Tibial nerve (tissue), 4 donors: Measurements from ENCODE around the gene TMED10. TPM values are rescaled to one million over a fixed set of nuclear protein-coding genes. Genes with fewer than 3 reads are reported as not detected.

Source experiments
- DNase-seq, 2 donors: peaks; one replicate each; pipeline ENCODE4 v3.0.0-alpha.2; 2019; ENCODE audit warnings: low spot score in 2 of 2
- H3K27ac ChIP-seq, 4 donors: fragments of 200-600 bp; sonication (generic) in 3 of 4; one replicate each; pipeline ENCODE4 v1.5.1; 2017 to 2019; ENCODE audit warnings: mild to moderate bottlenecking in 1 of 4
- H3K27me3 ChIP-seq, 2 donors: fragments of 200-600 bp; sonication (generic) in 1 of 2; one replicate each; pipeline versions ENCODE4 v1.5.1 to v1.6.0; 2017 to 2019
- H3K36me3 ChIP-seq, 3 donors: fragments of 200-600 bp; sonication (generic); one replicate each; pipeline ENCODE4 v1.5.1; 2018 to 2019
- H3K4me1 ChIP-seq, 4 donors: fragments of 200-600 bp; sonication (generic) in 3 of 4; one replicate each; pipeline ENCODE4 v1.5.1; 2017 to 2019
- H3K4me3 ChIP-seq, 4 donors: fragments of 200-600 bp; sonication (generic) in 3 of 4; one replicate each; pipeline ENCODE4 v1.5.1; 2017 to 2019; ENCODE audit warnings: mild to moderate bottlenecking in 1 of 4, moderate library complexity in 1 of 4
- H3K9me3 ChIP-seq, 4 donors: fragments of 200-600 bp; sonication (generic) in 3 of 4; one replicate each; pipeline ENCODE4 v1.5.1; 2017 to 2019
- EP300 ChIP-seq, 2 donors: sonication (generic); formaldehyde crosslinking; IDR thresholded peaks; one replicate each; pipeline ENCODE4 v1.6.1; 2017; ENCODE audit warnings: antibody characterized with exemption in 2 of 2, mild to moderate bottlenecking in 1 of 2
- POLR2A ChIP-seq, 2 donors: fragments of 450-650 bp; IDR thresholded peaks; one replicate each; pipeline ENCODE4 v1.6.1; 2017; ENCODE audit warnings: antibody characterized with exemption in 2 of 2, mild to moderate bottlenecking in 2 of 2, moderate library complexity in 2 of 2
- WGBS, 2 donors: methylation state at CpG; one replicate each; pipeline ENCODE4 v1.1.5; 2018; 5-methylcytosine and 5-hydroxymethylcytosine counted together
- total RNA-seq, 4 donors: library from RNA; depleted of rRNA; stranded (reverse); fragments of >200 nt; gene quantifications; one replicate each; pipeline ENCODE4 v1.1.0, GENCODE V29; 2016
- TF ChIP-seq, protein P1 (sequence below), 5 experiments: fragments of 200-600 bp in 3 of 5; fragments of 450-650 bp in 2 of 5; sonication (generic) in 3 of 5; IDR thresholded peaks; one replicate each; pipeline ENCODE4 v1.5.1; 2016 to 2019; ENCODE audit warnings: antibody characterized with exemption in 5 of 5, mild to moderate bottlenecking in 3 of 5, moderate library complexity in 2 of 5

The TMED10 gene
- total RNA-seq, result 100 to 1,000 TPM; 262 to 296 (median 280) TPM

DNA sequence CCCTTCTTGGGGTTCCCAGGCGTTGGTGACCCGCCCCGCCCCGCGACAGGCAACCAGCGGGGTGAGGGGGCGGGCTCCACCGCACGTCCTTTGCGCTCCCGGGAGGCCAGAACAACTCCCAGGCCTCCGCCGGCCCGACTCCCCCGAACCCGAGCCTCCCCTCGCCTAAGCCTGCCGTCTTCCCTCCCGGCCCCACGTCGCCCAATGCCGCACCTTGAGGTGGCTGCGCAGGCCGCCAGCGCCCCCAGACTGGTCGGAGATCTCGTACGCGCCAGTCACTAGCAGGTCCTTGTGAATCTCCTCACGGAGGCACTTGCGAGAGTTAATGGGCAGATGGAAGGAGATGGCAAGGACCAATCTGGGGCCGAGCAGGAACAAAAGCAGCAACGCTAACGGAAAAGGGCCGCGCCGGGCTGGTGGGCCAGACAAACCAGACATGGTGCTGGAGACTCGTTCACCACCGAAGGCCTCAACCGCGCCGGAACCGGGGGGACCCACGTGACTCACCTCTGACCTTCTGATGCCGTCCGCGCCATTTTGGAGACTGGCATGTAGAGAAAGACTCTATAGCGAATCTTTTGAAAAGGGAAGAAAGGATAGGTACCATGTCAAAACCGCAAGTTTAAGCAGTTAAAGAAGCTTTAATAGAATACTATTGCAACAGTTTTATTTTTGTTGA lies at the start of gene TMED10:
Gene TMED10 (minus strand): TSS at position 471 of the 679 bp plus-strand sequence. CDS start 33 bp downstream, at position 438.
- peak within 1 kb of the TSS; percentile 59 to 95 (median 69) for H3K4me3 ChIP-seq
- 0 to 1% methylated on average over 48 to 49 of the region's 49 CpGs for WGBS, 2 donors
- H3K27ac ChIP-seq, result peak within 1 kb of the TSS; percentile 81 to 100 (median 96)
- TF ChIP-seq EP300 (IDR thresholded peaks at IDR 0.05) (peak in 1 of 2 donors; percentile 95), POLR2A (IDR thresholded peaks at IDR 0.05) (peak; percentile 90 to 96)
- TF ChIP-seq, protein P1, sequence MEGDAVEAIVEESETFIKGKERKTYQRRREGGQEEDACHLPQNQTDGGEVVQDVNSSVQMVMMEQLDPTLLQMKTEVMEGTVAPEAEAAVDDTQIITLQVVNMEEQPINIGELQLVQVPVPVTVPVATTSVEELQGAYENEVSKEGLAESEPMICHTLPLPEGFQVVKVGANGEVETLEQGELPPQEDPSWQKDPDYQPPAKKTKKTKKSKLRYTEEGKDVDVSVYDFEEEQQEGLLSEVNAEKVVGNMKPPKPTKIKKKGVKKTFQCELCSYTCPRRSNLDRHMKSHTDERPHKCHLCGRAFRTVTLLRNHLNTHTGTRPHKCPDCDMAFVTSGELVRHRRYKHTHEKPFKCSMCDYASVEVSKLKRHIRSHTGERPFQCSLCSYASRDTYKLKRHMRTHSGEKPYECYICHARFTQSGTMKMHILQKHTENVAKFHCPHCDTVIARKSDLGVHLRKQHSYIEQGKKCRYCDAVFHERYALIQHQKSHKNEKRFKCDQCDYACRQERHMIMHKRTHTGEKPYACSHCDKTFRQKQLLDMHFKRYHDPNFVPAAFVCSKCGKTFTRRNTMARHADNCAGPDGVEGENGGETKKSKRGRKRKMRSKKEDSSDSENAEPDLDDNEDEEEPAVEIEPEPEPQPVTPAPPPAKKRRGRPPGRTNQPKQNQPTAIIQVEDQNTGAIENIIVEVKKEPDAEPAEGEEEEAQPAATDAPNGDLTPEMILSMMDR (IDR thresholded peaks at IDR 0.05), result peak in 2 of 5 experiments; percentile 14 to 26
- H3K4me1 ChIP-seq, result peaks cover 0 to 47% (median 22%) of the 10 kb centered on the region in 4 donors
- DNase-seq, result peak; percentile 82 to 89
- H3K9me3 ChIP-seq, result no peaks in the 10 kb centered on the region
- no peaks in the 10 kb centered on the region for H3K36me3 ChIP-seq
- no peaks in the 10 kb centered on the region for H3K27me3 ChIP-seq

DNA sequence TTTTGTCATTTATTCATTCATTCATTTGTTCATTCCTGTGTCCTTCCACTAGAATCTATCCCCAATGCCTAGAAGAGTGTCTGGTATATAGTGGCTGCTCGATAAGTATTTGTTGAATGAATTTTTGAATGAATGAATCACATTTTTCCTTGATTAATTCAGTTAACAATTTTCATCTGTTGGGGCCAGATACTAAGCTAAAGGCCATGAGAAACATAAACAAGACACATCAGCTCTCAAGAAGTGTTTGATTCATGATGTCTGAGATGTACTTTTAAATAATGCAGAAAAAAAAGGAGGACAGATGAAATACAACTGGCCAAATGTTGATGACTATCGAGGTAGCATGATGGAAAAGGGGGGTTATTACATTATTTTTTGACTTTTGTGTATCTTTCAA lies 48.1 kb upstream of the TMED10 start:
- Histone ChIP-seq H3K36me3 (no peaks in the 10 kb centered on the region), H3K27ac (no peak overlapping the region), H3K27me3 (no peaks in the 10 kb centered on the region), H3K4me1 (peaks cover 0 to 10% (median under 1%) of the 10 kb centered on the region in 4 donors), H3K9me3 (no peaks in the 10 kb centered on the region), H3K4me3 (no peak overlapping the region)
- WGBS, 2 donors, result 84% methylated on average over 2 of the region's 2 CpGs
- no peak for DNase-seq
- TF ChIP-seq EP300 (IDR thresholded peaks at IDR 0.05) (no peak), POLR2A (IDR thresholded peaks at IDR 0.05) (no peak)
- TF ChIP-seq, protein P1 (IDR thresholded peaks at IDR 0.05), result no peak

DNA sequence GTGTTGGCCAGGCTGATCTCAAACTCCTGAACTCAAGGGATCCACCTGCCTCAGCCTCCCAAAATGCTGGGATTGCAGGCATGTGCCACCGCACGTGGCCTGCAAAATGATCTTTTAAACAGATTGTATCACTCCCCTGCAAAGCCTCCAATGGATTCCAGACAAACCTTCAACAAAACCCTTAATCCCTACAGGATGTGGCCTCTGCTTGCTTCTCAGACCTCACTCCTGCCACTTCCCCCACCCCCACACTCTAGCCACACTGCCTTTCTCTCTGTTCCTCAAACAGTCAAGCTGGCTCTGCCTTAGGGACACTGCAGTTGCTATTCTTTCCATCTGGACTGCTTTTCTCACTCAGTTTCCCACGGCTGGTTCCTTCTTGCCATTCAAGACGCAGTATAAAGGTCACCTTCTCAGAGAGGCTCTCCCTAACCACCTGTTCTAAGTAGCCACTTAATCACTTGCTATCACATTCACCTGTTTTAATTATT lies 47.3 kb upstream of the TMED10 start:
- 45 to 59% methylated on average over 4 of the region's 4 CpGs for WGBS, 2 donors

DNA sequence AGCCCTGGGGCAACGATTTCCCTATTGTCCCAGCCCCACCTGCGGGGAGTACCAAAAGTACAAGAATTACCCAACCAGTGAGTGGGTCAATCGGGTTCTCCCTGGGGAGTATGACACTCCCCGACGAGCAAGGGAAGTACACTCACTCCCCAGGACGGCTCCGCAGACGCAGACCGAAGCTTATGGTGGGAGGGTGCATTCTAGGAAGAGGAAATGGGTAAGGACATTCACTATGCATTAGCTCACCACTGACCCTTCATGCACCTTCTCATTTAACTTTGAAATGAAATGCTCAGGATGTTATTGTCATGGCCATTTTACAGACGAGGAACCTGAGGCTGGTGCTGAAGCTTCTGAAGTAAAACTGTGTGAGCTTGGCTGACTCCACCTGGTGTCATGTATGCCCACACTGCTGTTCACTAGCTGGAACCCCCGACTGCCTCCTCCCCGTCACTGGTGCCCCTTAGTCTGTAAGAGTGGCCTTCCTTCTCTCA lies 45.8 kb upstream of the TMED10 start:
- H3K9me3 ChIP-seq, result no peaks in the 10 kb centered on the region
- WGBS, 2 donors, result 52 to 62% methylated on average over 12 of the region's 12 CpGs
- no peak overlapping the region for H3K4me3 ChIP-seq
- H3K4me1 ChIP-seq, result peaks cover 0 to 10% (median 0%) of the 10 kb centered on the region in 4 donors
- H3K27ac ChIP-seq, result no peak overlapping the region
- H3K36me3 ChIP-seq, result no peaks in the 10 kb centered on the region
- TF ChIP-seq EP300 (IDR thresholded peaks at IDR 0.05), result peak in 1 of 2 donors; percentile 55
- TF ChIP-seq, protein P1 (IDR thresholded peaks at IDR 0.05), result no peak
- no peak for DNase-seq
- H3K27me3 ChIP-seq, result no peaks in the 10 kb centered on the region

More for the DNA sequence above, 47.3 kb upstream of the TMED10 start:
- peak overlapping the region in 1 of 4 donors; percentile 10 for H3K27ac ChIP-seq
- H3K9me3 ChIP-seq, result no peaks in the 10 kb centered on the region
- no peaks in the 10 kb centered on the region for H3K27me3 ChIP-seq
- no peaks in the 10 kb centered on the region for H3K36me3 ChIP-seq
- H3K4me1 ChIP-seq, result peaks cover 0 to 10% (median 0%) of the 10 kb centered on the region in 4 donors
- no peak for DNase-seq
- no peak overlapping the region for H3K4me3 ChIP-seq
- no peak for TF ChIP-seq POLR2A (IDR thresholded peaks at IDR 0.05)
- TF ChIP-seq, protein P1 (IDR thresholded peaks at IDR 0.05), result no peak
- peak in 1 of 2 donors; percentile 40 for TF ChIP-seq EP300 (IDR thresholded peaks at IDR 0.05)

DNA sequence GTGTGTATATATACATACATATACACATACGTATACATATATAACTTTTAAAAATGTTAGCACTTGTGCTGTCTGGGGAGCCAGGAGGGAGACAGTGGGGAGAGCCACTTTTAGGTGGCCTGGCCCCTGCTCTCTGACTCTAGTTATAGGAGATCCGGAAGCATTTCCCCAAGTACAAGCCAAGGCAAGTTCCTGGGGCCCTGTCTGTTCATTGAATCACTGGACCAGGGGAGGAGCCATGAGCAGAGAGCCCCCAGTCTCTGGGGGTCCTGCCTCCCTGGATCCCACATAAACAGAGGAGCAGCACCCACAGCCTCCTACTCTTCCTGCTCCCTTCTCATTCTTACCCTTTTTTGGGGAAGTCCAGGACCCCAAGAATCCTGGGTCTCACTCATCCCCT lies 45.4 kb upstream of the TMED10 start:
- Histone ChIP-seq H3K4me3 (no peak overlapping the region), H3K4me1 (peaks cover 0 to 10% (median 0%) of the 10 kb centered on the region in 4 donors), H3K36me3 (no peaks in the 10 kb centered on the region), H3K27ac (no peak overlapping the region), H3K27me3 (no peaks in the 10 kb centered on the region), H3K9me3 (no peaks in the 10 kb centered on the region)
- no peak for DNase-seq
- TF ChIP-seq, protein P1 (IDR thresholded peaks at IDR 0.05), result no peak
- TF ChIP-seq EP300 (IDR thresholded peaks at IDR 0.05), result no peak
- TF ChIP-seq POLR2A (IDR thresholded peaks at IDR 0.05), result no peak
- WGBS, 2 donors, result 88 to 90% methylated on average over 2 of the region's 2 CpGs
